H9 (cell line): Measurements from ENCODE around the gene TACR2. TPM values are rescaled to one million over a fixed set of nuclear protein-coding genes. Genes with fewer than 3 reads are reported as not detected.

Experiments
- DNase-seq: peaks from one replicate; pipeline ENCODE4 v3.0.0-alpha.2; 2017
- H2AFZ ChIP-seq: one replicate; pipeline ENCODE4 v1.6.1; 2013; ENCODE audit warnings: mild to moderate bottlenecking, low read length, control low read depth, moderate library complexity
- H2AK5ac ChIP-seq: 2 replicates; pipeline ENCODE4 v1.6.1; 2013; ENCODE audit warnings: low read length, control low read depth, mixed read lengths; ENCODE audit not compliant: insufficient read length
- H2BK120ac ChIP-seq: one replicate; pipeline ENCODE4 v1.6.1; 2013; ENCODE audit warnings: low read depth, mild to moderate bottlenecking, low read length, control low read depth, inconsistent platforms; ENCODE audit not compliant: poor library complexity, severe bottlenecking
- H2BK12ac ChIP-seq: 2 replicates; pipeline ENCODE4 v1.6.1; 2013; ENCODE audit warnings: low read length, control low read depth, mixed read lengths, low read depth; ENCODE audit not compliant: insufficient read length
- H2BK15ac ChIP-seq: 2 replicates; pipeline ENCODE4 v1.6.1; 2013; ENCODE audit warnings: low read depth, low read length, control low read depth
- H2BK20ac ChIP-seq: one replicate; pipeline ENCODE4 v1.6.1; 2013; ENCODE audit warnings: low read depth, mild to moderate bottlenecking, low read length, control low read depth, inconsistent platforms; ENCODE audit not compliant: poor library complexity, severe bottlenecking
- H2BK5ac ChIP-seq: 2 replicates; pipeline ENCODE4 v1.6.1; 2013; ENCODE audit warnings: low read length, control low read depth, mixed read lengths; ENCODE audit not compliant: insufficient read length
- H3K14ac ChIP-seq: 2 replicates; pipeline ENCODE4 v1.6.1; 2013; ENCODE audit warnings: low read length, control low read depth; ENCODE audit not compliant: insufficient read depth
- H3K18ac ChIP-seq: 2 replicates; pipeline ENCODE4 v1.6.1; 2013; ENCODE audit warnings: low read depth, mild to moderate bottlenecking, mixed read lengths, low read length, control low read depth; ENCODE audit not compliant: insufficient read length
- H3K23ac ChIP-seq: 2 replicates; pipeline ENCODE4 v1.6.1; 2013; ENCODE audit warnings: low read length, control low read depth, mixed read lengths, low read depth; ENCODE audit not compliant: insufficient read length
- H3K23me2 ChIP-seq: 2 replicates; pipeline ENCODE4 v1.6.1; 2013; ENCODE audit warnings: low read depth, mild to moderate bottlenecking, mixed read lengths, low read length, control low read depth; ENCODE audit not compliant: insufficient read length, poor library complexity, severe bottlenecking
- H3K27ac ChIP-seq: 2 replicates; pipeline ENCODE4 v1.5.1; 2013; ENCODE audit warnings: low read length, control low read depth, mixed read lengths, low read depth; ENCODE audit not compliant: insufficient read length
- H3K27me3 ChIP-seq: 2 replicates; pipeline ENCODE4 v1.6.1; 2013; ENCODE audit warnings: low read length, control low read depth, inconsistent platforms; ENCODE audit not compliant: insufficient read depth
- H3K4ac ChIP-seq: 2 replicates; pipeline ENCODE4 v1.6.1; 2013; ENCODE audit warnings: low read depth, mild to moderate bottlenecking, control low read depth, inconsistent platforms, low read length, moderate library complexity
- H3K4me1 ChIP-seq: 2 replicates; pipeline ENCODE4 v1.6.1; 2013; ENCODE audit warnings: low read length, control low read depth, inconsistent platforms; ENCODE audit not compliant: insufficient read depth
- H3K4me2 ChIP-seq: 2 replicates; pipeline ENCODE4 v1.6.1; 2013; ENCODE audit warnings: low read length, control low read depth, mixed read lengths; ENCODE audit not compliant: insufficient read length, insufficient read depth
- H3K56ac ChIP-seq: 2 replicates; pipeline ENCODE4 v1.6.1; 2013; ENCODE audit warnings: low read depth, mild to moderate bottlenecking, mixed read lengths, low read length, control low read depth; ENCODE audit not compliant: insufficient read length
- H3K79me1 ChIP-seq: 2 replicates; pipeline ENCODE4 v1.6.1; 2013; ENCODE audit warnings: low read depth, mild to moderate bottlenecking, moderate library complexity, low read length, control low read depth, inconsistent platforms; ENCODE audit not compliant: insufficient read depth, poor library complexity, severe bottlenecking
- H3K79me2 ChIP-seq: 2 replicates; pipeline ENCODE4 v1.6.1; 2013; ENCODE audit warnings: low read length, control low read depth, inconsistent platforms; ENCODE audit not compliant: insufficient read depth
- H3K9ac ChIP-seq: 2 replicates; pipeline ENCODE4 v1.6.1; 2013; ENCODE audit warnings: low read length, control low read depth, mixed read lengths; ENCODE audit not compliant: insufficient read length; ENCODE audit errors: extremely low read depth
- H3K9me3 ChIP-seq: one replicate; pipeline ENCODE4 v1.6.1; 2013; ENCODE audit warnings: low read depth, low read length, inconsistent platforms; ENCODE audit not compliant: control insufficient read depth
- H3T11ph ChIP-seq: one replicate; pipeline ENCODE4 v1.6.1; 2013; ENCODE audit warnings: mild to moderate bottlenecking, low read length, control low read depth, inconsistent platforms
- H4K20me1 ChIP-seq: one replicate; pipeline ENCODE4 v1.6.1; 2013; ENCODE audit not compliant: control insufficient read depth, insufficient read length, insufficient read depth
- H4K5ac ChIP-seq: 2 replicates; pipeline ENCODE4 v1.6.1; 2013; ENCODE audit warnings: low read depth, mild to moderate bottlenecking, mixed read lengths, low read length, control low read depth; ENCODE audit not compliant: insufficient read length
- H4K8ac ChIP-seq: replicated peaks from 2 replicates; pipeline ENCODE4 v1.6.1; 2013; ENCODE audit warnings: low read length, control low read depth, mixed read lengths, low read depth; ENCODE audit not compliant: insufficient read length
- H4K91ac ChIP-seq: 2 replicates; pipeline ENCODE4 v1.6.1; 2013; ENCODE audit warnings: low read depth, mild to moderate bottlenecking, moderate library complexity, mixed read lengths, low read length, control low read depth; ENCODE audit not compliant: insufficient read length
- H3K27ac Mint-ChIP-seq, 3 experiments: 2 replicates in 2 of 3; 3 replicates in 1 of 3; pipeline ENCODE4 v1.8.0; 2020 to 2021; ENCODE audit warnings: mixed read lengths in 3 of 3, mild to moderate bottlenecking in 1 of 3, moderate library complexity in 1 of 3
- H3K27me3 Mint-ChIP-seq: 2 replicates; pipeline ENCODE4 v1.8.0; 2021; ENCODE audit warnings: low read depth, mild to moderate bottlenecking, moderate library complexity, mixed read lengths
- H3K36me3 Mint-ChIP-seq, 3 experiments: 2 replicates in 2 of 3; 3 replicates in 1 of 3; pipeline ENCODE4 v1.8.0; 2020 to 2021; ENCODE audit warnings: low read depth in 3 of 3, mixed read lengths in 3 of 3; ENCODE audit not compliant: insufficient read depth in 1 of 3
- H3K4me1 Mint-ChIP-seq, 2 experiments: 2 replicates each; pipeline ENCODE4 v1.8.0; 2020; ENCODE audit warnings: mixed read lengths in 2 of 2
- H3K4me3 Mint-ChIP-seq, 2 experiments: 2 replicates in 1 of 2; 3 replicates in 1 of 2; pipeline ENCODE4 v1.8.0; 2020 to 2021; ENCODE audit warnings: mild to moderate bottlenecking in 2 of 2, mixed read lengths in 2 of 2, moderate library complexity in 1 of 2
- H3K9me3 Mint-ChIP-seq, 2 experiments: 2 replicates in 1 of 2; 3 replicates in 1 of 2; pipeline ENCODE4 v1.8.0; 2020; ENCODE audit warnings: mild to moderate bottlenecking in 2 of 2, mixed read lengths in 2 of 2, moderate library complexity in 1 of 2
- CTCF ChIP-seq: fragments of 200-600 bp; sonication (generic); conservative IDR thresholded peaks from 3 replicates; pipeline ENCODE4 v1.8.0; 2021; ENCODE audit warnings: antibody characterized with exemption, mild to moderate bottlenecking
- WGBS: extraction: QIAGEN DNeasy Blood & Tissue Kit; methylation state at CpG from one replicate; pipeline ENCODE4 v1.1.7; 2013; ENCODE audit warnings: missing lambda C conversion rate, low lambda C conversion rate, mixed read lengths; ENCODE audit not compliant: insufficient read length; ENCODE audit errors: extremely low coverage; 5-methylcytosine and 5-hydroxymethylcytosine counted together
- total RNA-seq: library from RNA; stranded (reverse); gene quantifications from 2 replicates; pipeline ENCODE4 v1.2.1, GENCODE V29; 2021

TACR2 gene
- total RNA-seq, 1 experiment from 2014 or later, result not detected

- Mint-ChIP-seq H3K4me3 (no peak overlapping the region; a peak in 1 of 5 replicates), H3K9me3 (no peaks in the 10 kb centered on the region), H3K36me3 (peaks cover 0 to 12% (median 11%) of the 10 kb centered on the region in 3 experiments; a peak in 5 of 7 replicates), H3K27ac (peak overlapping the region; percentile 13 to 74 (median 35); a peak in 5 of 7 replicates), H3K4me1 (peaks cover 26 to 34% of the 10 kb centered on the region in 2 experiments), H3K27me3 (peaks cover 17% of the 10 kb centered on the region)
- Histone ChIP-seq H3K56ac (no peak overlapping the region), H4K5ac (no peak overlapping the region), H2BK20ac (no peak overlapping the region), H2BK120ac (no peak overlapping the region), H3K27me3 (no peaks in the 10 kb centered on the region), H3K14ac (no peak overlapping the region), H3K18ac (no peak overlapping the region), H2AFZ (no peak overlapping the region), H4K8ac (no peak overlapping the region), H3K4me1 (no peaks in the 10 kb centered on the region; the same call in 1 of the 2 replicates), H3K23ac (no peak overlapping the region), H2BK12ac (no peak overlapping the region), H2AK5ac (no peak overlapping the region), H3K79me1 (no peaks in the 10 kb centered on the region), H4K20me1 (no peaks in the 10 kb centered on the region), H2BK5ac (no peak overlapping the region), H3T11ph (no peak overlapping the region), H3K9ac (no peak overlapping the region), H2BK15ac (no peak overlapping the region), H3K79me2 (no peaks in the 10 kb centered on the region), H4K91ac (no peak overlapping the region), H3K4me2 (no peak overlapping the region), H3K23me2 (no peaks in the 10 kb centered on the region), H3K27ac (no peak overlapping the region), H3K4ac (no peak overlapping the region), H3K9me3 (no peaks in the 10 kb centered on the region)
- WGBS, result no CpG with 5 or more reads among the region's 6 CpGs
- no peak for DNase-seq
- no peak for TF ChIP-seq CTCF
These were observed 9.7 kb downstream of the TACR2 start for GRCh38 chr10:69406816-69407580.
